ENCODE results near the gene BAIAP2L1. TPM values are rescaled to one million over a fixed set of nuclear protein-coding genes. Genes with fewer than 3 reads are reported as not detected.

Gene BAIAP2L1
- total RNA-seq, 1 donor from 2014 or later = 20.6 TPM

- DNase-seq (ENCODE audit: low spot score) = no peak
- peak overlapping the region; percentile 42 for H3K4me3 Mint-ChIP-seq (ENCODE audit: unreplicated experiment)
- no peak for TF ChIP-seq CTCF (IDR thresholded peaks at IDR 0.05; ENCODE audit: unreplicated experiment)
Measured at GRCh38 chr7:98300595-98301372, 100.1 kb downstream of the BAIAP2L1 start.

GRCh38 chr7:98297626-98298286 lies 103.1 kb downstream of the BAIAP2L1 start:
- Mint-ChIP-seq H3K27me3 (ENCODE audit: unreplicated experiment) (peaks cover 1% of the 10 kb centered on the region), H3K4me3 (ENCODE audit: unreplicated experiment) (no peak overlapping the region), H3K9me3 (ENCODE audit: unreplicated experiment) (no peaks in the 10 kb centered on the region), H3K4me1 (ENCODE audit: unreplicated experiment) (peaks cover 15% of the 10 kb centered on the region), H3K36me3 (ENCODE audit: low read depth, unreplicated experiment) (peaks cover 16% of the 10 kb centered on the region), H3K27ac (ENCODE audit: unreplicated experiment) (no peak overlapping the region)
- no peak for TF ChIP-seq CTCF (IDR thresholded peaks at IDR 0.05; ENCODE audit: unreplicated experiment)
- DNase-seq (ENCODE audit: low spot score) = no peak

More at GRCh38 chr7:98300595-98301372, 100.1 kb downstream of the BAIAP2L1 start:
- Mint-ChIP-seq H3K36me3 (ENCODE audit: low read depth, unreplicated experiment) (peaks cover 23% of the 10 kb centered on the region), H3K9me3 (ENCODE audit: unreplicated experiment) (no peaks in the 10 kb centered on the region), H3K27me3 (ENCODE audit: unreplicated experiment) (peaks cover 1% of the 10 kb centered on the region), H3K4me1 (ENCODE audit: unreplicated experiment) (no peaks in the 10 kb centered on the region), H3K27ac (ENCODE audit: unreplicated experiment) (no peak overlapping the region)

GRCh38 chr7:98296833-98297232 lies 104.1 kb downstream of the BAIAP2L1 start:
- H3K36me3 Mint-ChIP-seq (ENCODE audit: low read depth, unreplicated experiment) = peaks cover 12% of the 10 kb centered on the region
- H3K27ac Mint-ChIP-seq (ENCODE audit: unreplicated experiment) = no peak overlapping the region
- peaks cover 15% of the 10 kb centered on the region for H3K4me1 Mint-ChIP-seq (ENCODE audit: unreplicated experiment)
- no peak for TF ChIP-seq CTCF (IDR thresholded peaks at IDR 0.05; ENCODE audit: unreplicated experiment)
- H3K9me3 Mint-ChIP-seq (ENCODE audit: unreplicated experiment) = no peaks in the 10 kb centered on the region
- DNase-seq (ENCODE audit: low spot score) = no peak
- no peak overlapping the region for H3K4me3 Mint-ChIP-seq (ENCODE audit: unreplicated experiment)
- peaks cover 3% of the 10 kb centered on the region for H3K27me3 Mint-ChIP-seq (ENCODE audit: unreplicated experiment)

DNA sequence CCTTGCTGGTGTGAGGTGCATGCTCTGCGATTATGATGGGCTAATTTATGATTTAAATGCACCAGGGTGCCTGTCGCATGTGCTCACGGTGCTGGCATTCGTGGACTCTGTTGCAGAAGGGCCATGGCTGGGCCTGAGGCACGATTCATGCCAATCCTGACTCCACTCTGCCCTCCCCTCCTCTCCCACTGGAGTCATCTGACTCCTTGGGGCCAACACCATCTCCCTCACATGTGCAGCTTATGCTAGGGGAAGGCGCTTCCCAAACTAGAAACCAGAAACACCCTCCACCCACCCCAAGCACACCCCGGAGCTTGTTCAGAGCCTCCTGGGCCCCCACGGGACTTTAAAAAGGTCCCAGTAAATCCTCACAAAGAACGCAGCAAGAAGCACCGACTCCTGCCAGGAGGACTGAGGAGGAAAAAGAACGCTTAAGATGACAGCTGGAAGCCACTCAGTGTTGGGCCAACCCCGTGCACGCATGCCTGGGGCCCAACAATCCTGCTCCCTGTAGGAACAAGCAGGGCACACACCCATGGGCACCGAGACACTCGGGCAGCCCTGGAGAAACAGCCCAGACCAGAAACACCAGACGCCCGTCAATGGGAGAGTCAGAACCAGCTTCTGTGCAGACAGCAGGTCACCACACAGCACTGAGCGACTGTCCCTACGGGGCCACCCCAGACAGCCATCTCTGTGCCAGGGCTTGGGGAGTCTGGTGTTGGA lies 105.3 kb downstream of the BAIAP2L1 start:
- H3K4me1 Mint-ChIP-seq (ENCODE audit: unreplicated experiment) = peaks cover 15% of the 10 kb centered on the region
- DNase-seq (ENCODE audit: low spot score) = no peak
- H3K27ac Mint-ChIP-seq (ENCODE audit: unreplicated experiment) = no peak overlapping the region
- H3K9me3 Mint-ChIP-seq (ENCODE audit: unreplicated experiment) = no peaks in the 10 kb centered on the region
- H3K4me3 Mint-ChIP-seq (ENCODE audit: unreplicated experiment) = no peak overlapping the region
- peaks cover 8% of the 10 kb centered on the region for H3K36me3 Mint-ChIP-seq (ENCODE audit: low read depth, unreplicated experiment)
- peaks cover 2% of the 10 kb centered on the region for H3K27me3 Mint-ChIP-seq (ENCODE audit: unreplicated experiment)
- no peak for TF ChIP-seq CTCF (IDR thresholded peaks at IDR 0.05; ENCODE audit: unreplicated experiment)
